Panc1 (cell line): ENCODE results near the gene LTBP2. TPM values are rescaled to one million over a fixed set of nuclear protein-coding genes. Genes with fewer than 3 reads are reported as not detected.

ENCODE experiments used
- ATAC-seq: fragments of 200-7000 bp; cut with Tn5 transposase; 2 replicates; pipeline ENCODE4 v1.9.1; 2020; ENCODE audit warnings: mild to moderate bottlenecking, moderate library complexity
- BruUV-seq: library from RNA; stranded (reverse); fragments of 400-500 nt; replicated peaks from 2 replicates; lab custom pipeline; 2021; lab: Mats Ljungman, UMichigan
- CTCF ChIA-PET: fragments of 300-600 bp; sonication (Branson Sonifier 250); formaldehyde crosslinking; loops from one replicate; lab custom pipeline; 2022; ENCODE audit warnings: antibody characterized with exemption; lab: Charles Lee
- POLR2A ChIA-PET: fragments of 300-600 bp; sonication (Branson Sonifier 250); formaldehyde crosslinking; loops from one replicate; lab custom pipeline; 2022; ENCODE audit warnings: antibody characterized with exemption; lab: Charles Lee
- DNase-seq: peaks from one replicate; pipeline ENCODE4 v3.0.0-alpha.2; 2010; ENCODE audit warnings: low read depth, low spot score
- H3K27ac ChIP-seq: 2 replicates; pipeline ENCODE4 v1.5.1; 2011; ENCODE audit warnings: mild to moderate bottlenecking, low read length, inconsistent platforms
- H3K27me3 ChIP-seq: fragments of 200-500 bp; sonication (Bioruptor generic); 2 replicates; pipeline ENCODE4 v1.6.0; 2014; ENCODE audit warnings: low read length, inconsistent platforms; ENCODE audit not compliant: control insufficient read depth, insufficient read depth
- H3K36me3 ChIP-seq: fragments of 200-500 bp; sonication (Bioruptor generic); 2 replicates; pipeline ENCODE4 v1.5.1; 2014; ENCODE audit warnings: inconsistent platforms, mild to moderate bottlenecking, low read length, moderate library complexity; ENCODE audit not compliant: control insufficient read depth, insufficient read depth
- H3K4me1 ChIP-seq: 2 replicates; pipeline ENCODE4 v1.5.1; 2011; ENCODE audit warnings: inconsistent platforms, mild to moderate bottlenecking, low read length, moderate library complexity; ENCODE audit not compliant: control insufficient read depth, insufficient read depth
- H3K4me3 ChIP-seq, 2 experiments: 2 replicates each; pipeline ENCODE4 v1.5.1; 2011 to 2012; ENCODE audit warnings: low read depth in 2 of 2, low read length in 2 of 2, mild to moderate bottlenecking in 2 of 2, inconsistent platforms in 1 of 2, moderate library complexity in 1 of 2
- H3K9me3 ChIP-seq: fragments of 200-500 bp; sonication (Bioruptor generic); 2 replicates; pipeline ENCODE4 v1.5.1; 2014; ENCODE audit warnings: low read depth, mild to moderate bottlenecking, inconsistent platforms, low read length, moderate library complexity; ENCODE audit not compliant: control insufficient read depth, insufficient read depth
- CTCF ChIP-seq: fragments of 450-650 bp; IDR thresholded peaks from 2 replicates; pipeline ENCODE4 v1.5.1; 2017; ENCODE audit warnings: mild to moderate bottlenecking
- POLR2AphosphoS5 ChIP-seq: IDR thresholded peaks from 2 replicates; pipeline ENCODE4 v1.6.1; 2012; ENCODE audit warnings: mild to moderate bottlenecking, low read depth, low read length, moderate library complexity
- REST ChIP-seq, 2 experiments: IDR thresholded peaks; 2 replicates each; pipeline ENCODE4 v1.6.1; 2011 to 2012; ENCODE audit warnings: low read depth in 2 of 2, control low read depth in 1 of 2, low read length in 1 of 2, mild to moderate bottlenecking in 1 of 2, moderate library complexity in 1 of 2; ENCODE audit not compliant: insufficient read depth in 1 of 2
- SIN3A ChIP-seq: IDR thresholded peaks from 2 replicates; pipeline ENCODE4 v1.6.1; 2012; ENCODE audit warnings: low read depth, mild to moderate bottlenecking, low read length, moderate library complexity, borderline replicate concordance; ENCODE audit not compliant: insufficient read depth
- TCF7L2 ChIP-seq: IDR thresholded peaks from 2 replicates; pipeline ENCODE4 v1.6.1; 2011; ENCODE audit warnings: mild to moderate bottlenecking, low read depth, low read length, inconsistent platforms
- in situ Hi-C: cut with HindIII; loops from 2 replicates; pipeline ENCODE4 v1.10.0; 2016; ENCODE audit warnings: low sequenced_read_pairs, low pct_unique_long_range_greater_than_20kb
- intact Hi-C: fragments of 100-400 bp; cut with micrococcal nuclease; formaldehyde crosslinking; loops from one replicate; pipeline ENCODE4 v1.10.0; 2022; ENCODE audit not compliant: unreplicated experiment
- total RNA-seq: library from RNA; stranded (reverse); gene quantifications from one replicate; pipeline ENCODE4 v1.2.1, GENCODE V29; 2021; ENCODE audit not compliant: unreplicated experiment

Gene LTBP2
- total RNA-seq, 1 experiment from 2014 or later, result 69.8 TPM

- ATAC-seq (no peak), DNase-seq (no peak)
- TF ChIP-seq CTCF (no peak), TCF7L2 (no peak), SIN3A (no peak), POLR2AphosphoS5 (no peak), REST (IDR thresholded peaks at IDR 0.05; ENCODE audit: insufficient read depth in 1 of 2, low read depth in 2 of 2, low read length in 1 of 2) (no peak)
- H3K27me3 ChIP-seq, result no peaks in the 10 kb centered on the region
- no peaks in the 10 kb centered on the region for H3K36me3 ChIP-seq
- no peak overlapping the region for H3K4me3 ChIP-seq
- in situ Hi-C loops (no loop called here), intact Hi-C loops (no loop called here)
- CTCF ChIA-PET, result no interaction called here
- POLR2A ChIA-PET, result no interaction called here
- H3K4me1 ChIP-seq, result no peaks in the 10 kb centered on the region
- H3K9me3 ChIP-seq, result no peaks in the 10 kb centered on the region
- no peak overlapping the region for H3K27ac ChIP-seq
- BruUV-seq, result no TSS peak
These were observed 105.6 kb downstream of the LTBP2 start for GRCh38 chr14:74506411-74506851.

DNA sequence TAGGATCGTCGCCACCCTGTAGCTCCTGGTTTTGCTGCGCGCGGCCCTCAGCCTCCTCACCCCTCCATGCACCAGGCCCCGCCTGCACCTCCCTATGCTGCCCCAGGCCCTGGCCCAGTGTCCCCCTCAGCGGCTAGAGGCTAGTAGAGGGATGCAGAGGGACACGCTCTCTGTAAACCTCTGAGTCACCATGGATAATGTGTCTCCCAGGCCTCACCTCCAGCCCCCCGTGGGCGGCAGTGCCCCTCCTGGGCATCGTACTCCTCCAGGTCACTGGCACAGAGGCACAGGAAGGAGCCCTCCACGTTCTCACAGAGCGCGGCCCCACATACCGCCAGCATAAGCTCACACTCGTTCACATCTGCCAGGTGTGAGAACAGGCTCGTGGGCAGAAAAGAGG, 106.2 kb downstream of the LTBP2 start:
- in situ Hi-C loops (no loop called here), intact Hi-C loops (no loop called here)
- ChIA-PET POLR2A (no interaction called here), CTCF (no interaction called here)
- no peak for ATAC-seq
- no peak for DNase-seq
- Histone ChIP-seq H3K27ac (no peak overlapping the region), H3K27me3 (no peaks in the 10 kb centered on the region), H3K9me3 (no peaks in the 10 kb centered on the region), H3K4me1 (no peaks in the 10 kb centered on the region), H3K4me3 (no peak overlapping the region), H3K36me3 (no peaks in the 10 kb centered on the region)
- TF ChIP-seq TCF7L2 (no peak), POLR2AphosphoS5 (no peak), REST (IDR thresholded peaks at IDR 0.05; ENCODE audit: insufficient read depth in 1 of 2, low read depth in 2 of 2, low read length in 1 of 2) (no peak), SIN3A (no peak), CTCF (no peak)
- BruUV-seq, result no TSS peak
